GM19324 (cell line): ENCODE measurements around the gene KLF3.

Experiments used
- ATAC-seq: cut with Tn5 transposase; IDR thresholded peaks from one replicate; pipeline ENCODE4 v1.9.1; 2021; ENCODE audit warnings: mild to moderate bottlenecking, moderate library complexity; ENCODE audit not compliant: unreplicated experiment, low FRiP score

Gene KLF3

DNA sequence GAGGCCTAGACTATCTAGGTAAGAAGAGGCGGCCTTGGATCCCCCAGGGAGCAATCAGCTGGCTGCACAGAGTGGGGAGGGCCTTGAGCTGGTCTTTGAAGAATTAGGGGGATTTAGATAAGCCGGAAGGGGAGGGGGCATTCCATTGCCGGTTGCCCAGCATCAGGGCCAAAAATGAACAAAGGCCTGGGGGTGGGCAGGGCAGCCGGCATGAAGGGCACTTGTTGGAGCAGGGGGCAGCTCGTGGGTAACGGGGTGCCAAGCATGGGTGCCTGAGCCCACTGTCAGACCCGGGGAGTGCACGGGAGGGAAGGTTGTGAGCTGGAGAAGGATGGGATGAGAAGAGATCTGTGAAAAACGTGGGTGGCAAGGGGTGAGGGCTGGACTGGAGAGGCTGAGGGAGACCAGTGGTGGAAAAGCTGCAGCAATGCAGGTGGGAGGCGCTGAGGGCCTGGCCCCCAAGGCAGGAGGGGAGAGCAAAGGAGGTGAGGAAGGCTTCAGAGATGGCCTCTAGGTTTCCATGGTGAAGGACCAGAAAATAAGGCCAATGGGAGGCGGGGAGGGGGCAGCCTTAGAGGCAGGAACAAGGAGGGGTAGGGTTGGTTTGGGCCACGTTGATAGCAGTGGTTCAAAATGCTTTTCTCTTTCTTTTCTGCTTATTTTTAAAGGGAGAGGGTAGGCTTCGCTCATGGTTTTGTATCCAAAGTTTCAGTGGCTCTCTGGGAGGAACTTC, 8.6 kb downstream of the KLF3 start:
- no peak for ATAC-seq

DNA sequence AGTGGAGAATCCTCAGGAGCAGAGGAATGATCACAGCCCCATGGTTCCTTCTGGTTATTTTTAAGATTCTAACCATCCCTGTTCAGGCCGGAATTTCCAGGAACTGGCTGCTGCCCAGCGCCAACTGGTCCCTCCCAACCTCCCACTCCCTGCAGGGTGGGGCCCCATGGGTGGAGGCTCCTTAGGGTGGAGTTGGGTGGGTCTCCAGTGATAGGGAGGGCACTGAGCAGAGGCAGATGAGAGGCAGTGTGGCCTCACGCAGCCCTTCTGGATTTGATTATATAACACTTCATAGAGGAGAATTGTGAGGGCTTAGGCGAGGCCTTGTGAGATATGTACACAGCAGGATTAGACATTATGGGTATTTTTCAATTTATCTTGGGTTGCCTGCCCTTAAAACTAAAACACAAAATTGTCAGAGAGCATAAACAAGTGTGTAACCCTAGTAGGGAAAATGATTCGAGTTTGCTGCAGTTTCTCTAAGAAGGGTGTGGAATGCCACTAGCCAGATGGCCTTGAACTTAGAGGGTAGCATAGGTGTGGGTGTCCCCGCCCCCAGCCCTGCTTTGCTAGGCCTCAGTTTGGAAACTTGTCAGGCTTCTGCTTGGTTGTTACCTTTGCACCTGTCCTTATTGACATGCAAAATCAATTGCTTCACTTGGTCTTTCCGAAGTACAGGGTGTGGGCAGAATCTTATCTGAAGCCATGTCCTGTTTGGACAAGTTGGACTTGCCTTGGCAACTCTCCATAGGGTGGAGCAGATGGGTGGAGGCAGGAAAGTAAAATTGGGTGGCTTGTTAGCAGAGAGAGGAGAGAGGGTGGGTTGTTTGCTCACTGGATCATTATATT, 9.4 kb downstream of the KLF3 start:
- no peak for ATAC-seq

DNA sequence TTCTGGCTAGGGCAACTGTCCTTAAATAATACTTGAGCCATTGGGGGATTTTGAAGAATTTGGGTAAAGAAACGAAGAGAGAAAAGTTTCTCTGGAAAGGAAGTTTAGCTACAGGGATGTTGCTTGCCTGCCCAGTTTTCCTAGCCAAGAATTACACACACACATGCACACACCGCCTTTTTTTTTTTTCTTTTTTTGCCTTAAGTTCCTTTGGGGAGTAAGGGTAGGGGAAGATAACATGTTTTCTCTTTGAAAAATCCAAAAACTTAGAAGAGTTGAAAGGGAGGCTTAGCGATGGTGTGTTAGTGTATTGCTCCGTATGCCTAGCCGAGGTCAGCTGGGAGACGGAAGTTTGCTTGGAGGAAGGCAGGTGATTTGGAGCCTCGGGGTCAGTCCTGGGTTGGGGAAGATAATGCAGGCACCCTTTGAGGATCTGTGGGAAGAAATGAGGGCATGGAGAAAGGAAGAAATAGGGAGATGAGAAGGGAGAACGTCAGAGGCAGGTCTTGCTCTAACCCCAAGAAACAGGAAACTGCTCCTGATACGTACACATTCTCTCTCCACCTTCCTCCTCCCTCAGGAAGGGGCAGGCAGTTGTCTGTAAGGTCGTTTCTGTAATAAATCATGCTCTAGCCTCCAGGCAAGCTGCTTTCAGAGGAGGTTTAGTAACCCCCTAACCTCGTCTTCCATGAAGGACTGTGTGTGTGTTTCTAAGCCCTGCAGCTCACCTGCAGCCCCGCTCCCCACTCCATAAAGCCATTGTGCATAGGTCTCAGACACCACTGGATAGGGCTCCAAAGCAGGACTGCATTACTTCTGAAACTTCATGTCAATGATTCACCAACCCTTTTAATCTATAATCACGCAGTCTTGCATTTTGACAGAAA, 10.5 kb downstream of the KLF3 start:
- ATAC-seq, result no peak

DNA sequence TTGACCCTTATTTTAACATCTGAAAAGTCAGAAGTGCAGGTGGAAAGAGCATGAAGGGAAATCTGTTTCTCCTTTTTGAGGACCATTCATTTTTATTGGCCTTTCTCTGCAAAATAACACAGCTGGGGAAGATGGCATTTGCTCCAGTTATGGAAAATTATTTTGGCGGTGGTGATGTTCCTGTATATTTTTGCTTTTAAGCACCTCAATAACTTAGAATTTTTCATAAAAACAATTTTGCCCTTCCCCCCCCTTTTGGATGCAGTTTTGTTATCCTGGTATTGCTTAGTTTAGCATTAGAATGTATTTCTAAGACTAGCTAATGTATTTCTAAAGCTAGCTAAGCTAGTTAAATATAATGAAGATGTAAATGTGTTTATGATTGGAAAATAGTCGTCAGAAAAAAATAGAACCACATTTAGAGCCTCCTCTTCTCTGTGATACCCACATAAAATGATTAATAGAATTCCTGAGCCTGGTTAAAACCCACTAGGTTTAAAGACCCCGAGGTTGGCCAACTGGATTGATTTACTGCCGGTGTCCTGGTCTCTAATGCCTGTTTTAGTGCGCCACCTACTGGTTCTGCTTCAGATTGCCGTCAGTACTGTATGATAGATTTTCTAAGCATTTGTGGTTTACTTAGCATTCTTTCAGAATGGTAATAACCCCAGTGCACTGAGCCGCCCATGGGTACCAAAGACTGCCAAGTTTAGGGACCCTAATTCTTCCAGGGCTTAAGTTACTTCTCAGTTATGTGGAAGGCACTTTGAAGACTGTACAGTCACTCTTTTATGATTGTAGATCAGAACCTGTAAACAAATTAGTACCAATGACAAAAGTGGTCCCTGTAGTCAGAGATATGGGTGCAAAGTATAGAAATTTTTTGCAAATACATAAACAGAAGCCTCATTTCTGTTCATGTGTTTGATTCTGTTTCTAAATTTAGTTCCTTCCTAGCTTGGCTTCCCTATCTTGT, 11.4 kb downstream of the KLF3 start:
- ATAC-seq, result no peak

DNA sequence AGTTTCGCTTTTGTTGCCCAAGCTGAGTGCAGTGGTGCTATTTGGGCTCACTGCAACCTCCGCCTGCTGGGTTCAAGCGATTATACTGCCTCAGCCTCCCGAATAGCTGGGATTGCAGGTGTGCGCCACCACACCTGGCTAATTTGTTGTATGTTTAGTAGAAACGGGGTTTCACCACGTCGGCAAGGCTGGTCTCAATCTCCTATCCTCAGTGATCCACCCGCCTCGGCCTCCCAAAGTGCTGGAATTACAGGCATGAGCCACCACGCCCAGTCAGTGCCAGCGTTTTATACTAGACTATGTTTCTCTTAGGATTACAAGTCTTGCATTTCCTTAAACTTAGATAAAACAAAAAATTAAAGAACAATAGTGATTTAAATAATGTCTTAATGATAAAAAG, 13.0 kb downstream of the KLF3 start:
- no peak for ATAC-seq

DNA sequence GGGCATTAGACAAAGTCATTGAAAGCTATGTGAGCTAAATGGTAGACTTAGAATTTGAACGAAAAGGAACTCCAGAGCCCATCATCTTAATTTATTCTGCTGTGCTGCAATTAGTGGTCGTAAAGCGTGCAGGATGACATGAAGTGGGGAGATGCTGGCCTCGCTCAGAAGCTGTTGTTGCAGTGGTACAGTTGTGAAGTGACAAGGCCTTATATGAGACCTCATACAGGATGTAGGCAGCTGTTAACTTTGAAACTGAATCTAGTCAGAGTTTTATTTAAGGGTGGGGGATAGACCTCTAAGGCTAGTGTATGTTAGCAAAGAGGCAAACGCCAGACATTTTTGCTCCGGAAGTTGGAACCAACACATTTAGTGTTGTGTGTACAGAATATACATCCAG, 13.4 kb downstream of the KLF3 start:
- no peak for ATAC-seq

DNA sequence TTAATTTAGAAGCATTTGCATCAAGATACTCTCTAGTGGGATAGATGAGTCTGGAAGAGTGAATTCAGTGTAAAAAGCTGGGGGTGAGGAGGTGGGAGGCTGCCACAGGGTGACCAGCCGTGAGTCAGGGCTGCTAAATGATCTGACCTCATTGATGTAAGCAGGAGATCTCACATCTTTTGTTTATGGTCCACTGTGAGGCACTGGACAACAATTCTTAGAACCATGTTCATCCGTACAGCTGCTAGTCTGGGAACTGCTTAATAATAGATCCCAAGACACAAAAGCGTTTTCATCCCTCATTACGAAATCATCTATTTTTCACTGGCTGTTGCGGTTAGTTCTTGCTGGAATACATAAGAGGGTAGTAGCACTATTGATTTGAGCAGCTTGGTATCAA, 14.1 kb downstream of the KLF3 start:
- no peak for ATAC-seq

DNA sequence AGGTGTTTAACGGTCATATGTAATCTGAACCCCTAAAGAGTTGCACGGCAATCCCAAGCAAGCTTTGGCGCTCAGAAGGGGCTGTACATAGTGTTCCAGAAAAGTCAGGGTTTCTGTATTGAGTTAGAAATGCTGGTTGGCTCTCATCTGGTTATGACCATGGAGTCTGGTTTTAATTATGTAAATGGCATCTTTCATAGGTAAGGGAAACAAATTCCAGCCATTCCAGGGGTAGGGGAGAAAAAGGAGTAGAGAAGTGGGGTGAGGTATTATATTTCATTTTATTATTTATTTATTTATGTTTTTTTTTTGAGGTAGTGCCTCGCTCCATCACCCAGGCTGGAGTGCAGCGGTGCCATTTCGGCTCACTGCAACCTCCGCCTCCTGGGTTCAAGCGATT, 15.9 kb downstream of the KLF3 start:
- ATAC-seq, result no peak

DNA sequence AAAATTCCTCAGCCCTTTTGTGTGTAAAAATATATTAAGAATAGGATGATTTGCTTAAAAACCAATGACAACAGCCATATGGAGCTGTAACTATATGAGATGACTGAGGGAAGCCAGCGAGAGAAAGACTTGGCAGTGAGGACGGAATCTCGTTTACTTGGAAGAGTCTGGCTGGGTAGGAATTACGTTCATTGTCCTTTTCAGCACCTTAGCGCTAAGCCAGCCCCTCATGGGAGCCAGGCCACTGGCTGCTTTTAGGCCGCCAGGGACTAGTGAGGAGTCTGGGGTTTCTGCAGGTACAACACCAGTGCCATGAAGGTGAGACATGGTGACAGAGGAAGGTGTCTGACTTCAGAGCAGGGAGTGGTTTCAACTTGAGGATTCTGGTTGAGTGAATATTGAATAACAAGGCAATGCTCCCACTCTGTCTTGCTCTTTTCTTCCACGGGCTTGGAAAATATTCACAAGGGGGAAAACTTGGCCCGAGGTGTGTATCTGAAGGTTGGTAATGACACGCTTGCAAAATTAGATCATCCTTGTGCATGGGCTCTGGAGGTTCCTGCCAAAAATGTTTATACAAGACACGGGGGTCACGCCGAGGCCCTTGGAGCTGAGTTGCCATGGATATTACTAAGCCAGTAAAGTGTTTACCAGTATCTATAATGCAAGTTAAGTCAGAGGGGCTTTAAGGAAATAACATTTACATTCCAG, 17.4 kb downstream of the KLF3 start:
- ATAC-seq, result no peak

DNA sequence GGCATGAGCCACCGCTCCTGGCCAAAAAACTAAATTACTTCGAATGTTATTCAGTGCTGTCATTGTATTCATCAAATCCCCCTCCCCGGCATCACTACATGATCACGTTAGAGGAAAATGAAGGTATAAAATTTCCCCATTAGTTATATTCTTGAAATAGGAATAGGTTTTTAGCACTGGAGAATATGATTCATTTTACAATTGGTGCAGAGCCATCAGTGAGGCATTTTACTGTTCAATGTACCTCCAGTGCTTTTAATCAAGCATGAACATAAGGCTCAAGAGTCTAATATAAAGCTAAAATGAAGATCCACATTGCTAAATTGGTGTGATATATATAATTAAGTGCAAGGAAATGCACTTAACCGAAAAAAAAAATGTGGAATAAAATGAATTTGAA, 18.3 kb downstream of the KLF3 start:
- ATAC-seq, result no peak

DNA sequence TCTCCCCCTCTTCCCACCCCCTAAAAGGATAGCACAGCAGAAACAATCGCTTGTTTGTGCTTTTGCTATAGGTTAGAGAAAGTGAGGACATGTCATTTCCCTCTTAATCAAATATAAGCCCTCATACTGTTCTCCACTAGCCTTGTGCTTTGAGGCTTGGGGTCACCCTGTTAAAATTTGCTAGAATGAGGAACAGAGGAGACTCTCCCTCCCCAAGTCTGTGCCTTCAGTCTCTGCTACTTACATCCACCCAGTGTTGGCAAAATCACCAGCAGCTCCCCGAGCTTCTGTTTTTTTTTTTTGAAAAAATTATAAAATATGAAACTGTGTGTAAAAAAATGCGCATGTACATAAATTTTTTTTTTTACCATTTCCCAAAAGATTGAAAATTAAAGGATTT, 19.3 kb downstream of the KLF3 start:
- no peak for ATAC-seq

DNA sequence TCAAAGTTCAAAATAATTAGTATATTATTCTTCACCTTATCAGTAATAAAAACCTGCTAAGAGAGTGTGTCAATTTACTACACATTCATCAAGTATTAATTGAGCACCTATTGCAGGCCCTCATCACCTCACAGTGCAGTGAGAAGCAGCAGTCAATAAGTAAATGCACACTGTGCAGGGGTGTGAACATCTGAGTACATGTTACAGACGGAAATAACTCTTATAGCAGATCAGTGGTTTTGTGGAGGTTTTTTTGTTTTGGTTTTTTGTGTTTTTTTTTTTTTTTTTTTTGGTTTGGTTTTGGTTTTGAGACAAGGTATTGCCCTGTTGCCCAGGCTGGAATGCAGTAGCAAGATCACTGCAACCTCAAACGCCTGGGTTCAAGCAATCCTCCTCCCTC, 20.3 kb downstream of the KLF3 start:
- no peak for ATAC-seq

DNA sequence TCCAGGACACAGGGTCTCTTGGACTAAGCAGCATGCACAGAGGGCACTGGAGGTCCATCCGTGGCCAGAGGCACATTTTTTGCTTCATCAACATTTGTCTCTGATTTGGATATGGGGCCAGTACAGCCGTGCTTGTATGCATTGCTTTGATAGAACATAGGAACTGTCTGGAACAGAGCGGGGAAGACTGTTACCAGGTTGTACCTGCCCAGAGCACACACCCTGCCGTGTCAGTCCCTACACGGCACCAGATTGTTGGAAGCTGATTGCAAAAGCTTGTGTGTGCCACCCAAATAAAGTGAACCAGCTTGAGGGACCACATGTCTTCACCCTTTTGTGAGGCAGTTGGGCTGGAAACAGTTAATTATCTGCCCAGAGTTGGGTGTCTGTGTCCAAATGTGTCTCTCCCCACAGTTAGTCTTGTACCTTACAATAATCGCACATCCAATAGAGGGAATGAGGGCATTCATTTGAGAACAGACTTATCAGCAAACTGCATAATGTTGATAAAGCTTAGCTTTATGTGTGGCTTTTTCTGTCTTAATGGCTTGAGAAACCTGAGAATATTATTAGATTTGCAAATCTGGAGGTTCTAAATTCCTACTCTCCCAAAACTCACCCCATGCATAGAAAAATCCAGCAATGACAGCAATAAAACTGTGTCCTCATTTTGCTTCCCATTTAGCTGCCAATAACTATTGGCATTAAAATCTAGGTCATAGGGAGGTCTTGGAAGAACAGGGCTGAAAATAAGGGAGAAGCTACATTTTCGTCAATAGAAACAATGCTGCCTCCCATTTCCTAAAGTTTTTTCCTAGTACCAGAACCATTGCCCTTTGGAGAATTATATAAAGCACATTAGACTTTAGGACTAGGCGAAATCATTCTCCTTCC, 21.2 kb downstream of the KLF3 start:
- ATAC-seq, result no peak

DNA sequence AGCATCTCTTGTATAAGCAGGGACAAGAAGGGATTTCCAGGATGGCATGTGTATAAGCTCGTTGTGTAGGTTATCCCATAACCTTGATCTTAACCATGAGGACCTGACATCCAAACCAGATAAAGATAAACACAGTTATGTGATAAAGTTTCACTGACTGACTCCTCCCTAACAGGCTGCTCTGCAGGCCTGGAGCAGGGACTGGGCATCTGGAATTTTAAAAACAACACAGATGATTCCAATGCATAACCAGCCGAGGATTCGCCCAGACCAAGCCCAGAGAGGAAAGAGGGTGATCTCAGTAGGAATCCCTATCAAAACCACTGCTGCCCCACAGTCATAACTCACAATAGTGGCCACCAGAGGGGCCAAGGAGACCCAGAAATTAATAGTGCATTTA, 22.7 kb downstream of the KLF3 start:
- ATAC-seq, result no peak

DNA sequence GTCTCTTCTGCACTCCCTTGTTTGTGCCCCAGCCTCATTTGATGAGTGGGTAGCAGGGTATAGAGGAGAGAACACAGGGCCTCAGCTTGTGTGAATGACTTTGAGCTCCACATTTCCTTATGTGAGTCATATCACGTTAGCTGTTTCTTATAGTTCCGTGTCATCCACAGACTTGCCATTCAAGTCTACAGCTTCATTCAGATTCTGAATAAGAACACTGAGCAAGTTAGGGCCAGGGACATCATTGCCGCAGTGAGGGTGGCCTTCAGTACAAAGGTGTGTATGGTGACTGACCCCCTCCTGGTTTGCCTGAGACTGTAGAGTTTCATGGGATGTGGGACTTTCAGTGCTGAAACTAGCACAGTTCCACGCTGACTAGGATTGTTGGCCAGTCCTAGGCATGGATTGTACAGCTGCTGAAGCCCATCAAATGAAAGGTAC, 23.6 kb downstream of the KLF3 start:
- ATAC-seq, result no peak

DNA sequence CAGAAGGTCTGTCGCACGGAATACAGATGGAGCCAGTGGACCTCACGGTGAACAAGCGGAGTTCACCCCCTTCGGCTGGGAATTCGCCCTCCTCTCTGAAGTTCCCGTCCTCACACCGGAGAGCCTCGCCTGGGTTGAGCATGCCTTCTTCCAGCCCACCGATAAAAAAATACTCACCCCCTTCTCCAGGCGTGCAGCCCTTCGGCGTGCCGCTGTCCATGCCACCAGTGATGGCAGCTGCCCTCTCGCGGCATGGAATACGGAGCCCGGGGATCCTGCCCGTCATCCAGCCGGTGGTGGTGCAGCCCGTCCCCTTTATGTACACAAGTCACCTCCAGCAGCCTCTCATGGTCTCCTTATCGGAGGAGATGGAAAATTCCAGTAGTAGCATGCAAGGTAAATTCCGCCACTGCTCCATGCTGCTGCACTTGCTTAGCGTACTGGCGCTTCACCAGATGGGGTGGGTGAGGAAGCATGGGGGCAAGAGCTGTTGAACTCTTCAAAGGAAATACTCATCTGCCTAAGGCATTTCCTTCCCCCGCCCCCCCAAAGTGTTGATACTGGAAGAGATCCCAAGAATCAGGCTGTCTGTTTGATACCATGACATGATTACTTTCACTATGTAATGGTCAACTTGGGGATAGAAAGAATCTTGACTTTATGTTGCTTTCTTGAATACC, 24.8 kb downstream of the KLF3 start:
- no peak for ATAC-seq

DNA sequence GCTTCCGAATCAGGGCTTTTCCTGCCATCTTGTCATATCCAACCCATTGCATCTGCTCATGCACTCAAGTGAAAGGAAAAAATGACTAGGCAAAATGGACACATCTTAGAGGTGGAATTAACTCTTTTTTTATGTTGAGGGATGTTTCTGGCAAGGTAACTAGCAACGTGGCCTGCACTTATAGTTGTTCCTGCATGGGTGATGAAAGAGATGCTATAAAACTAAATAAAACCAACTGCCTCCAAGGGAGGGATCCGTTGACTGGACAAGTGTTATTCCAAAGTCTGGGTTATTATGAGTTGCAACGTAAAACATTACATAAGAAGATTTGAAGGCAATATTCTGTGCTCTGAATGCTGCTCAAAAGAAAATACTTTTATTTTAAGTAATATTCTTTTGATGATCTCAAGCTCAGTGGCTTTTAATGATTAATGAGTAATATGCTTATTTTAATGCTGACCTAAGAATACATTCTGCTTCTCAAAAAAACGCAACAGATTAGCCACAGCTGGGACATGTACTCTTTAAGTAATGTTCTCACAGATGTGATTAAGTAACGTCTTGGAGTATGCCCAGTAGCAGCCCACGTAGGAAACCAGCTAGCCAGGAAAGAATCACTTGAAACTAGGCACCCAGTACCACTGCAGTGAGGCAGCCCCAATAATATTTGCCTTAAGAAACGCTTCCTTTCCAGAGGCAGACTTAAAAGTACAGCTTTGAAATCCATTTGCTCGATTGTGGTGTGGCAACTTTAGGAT, 27.4 kb downstream of the KLF3 start:
- ATAC-seq, result no peak
